Kidney glomerular epithelial cell (primary cell): Measurements from ENCODE around the gene LRP1B.

Source experiments
- DNase-seq: peaks from one replicate; lab custom pipeline; 2025; lab: John Stamatoyannopoulos, UW

LRP1B gene

DNA sequence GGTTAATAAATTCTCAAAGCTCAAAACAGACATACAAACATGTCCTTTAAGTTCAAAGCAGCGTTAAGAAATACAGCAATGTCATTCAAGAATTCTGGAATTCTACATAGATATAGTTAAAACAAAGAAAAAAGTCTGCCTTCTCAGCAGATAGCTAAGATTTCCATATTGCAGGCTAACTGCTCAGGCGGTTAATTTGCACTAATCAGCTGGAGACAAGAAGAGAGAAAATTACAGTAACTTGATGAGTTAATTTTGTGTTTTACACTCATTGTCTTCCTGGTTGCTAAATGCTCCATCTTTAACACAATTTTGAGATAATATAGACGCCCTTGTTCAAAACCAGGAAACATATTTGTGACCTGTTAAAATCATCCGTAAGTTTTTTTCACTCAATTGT lies 1012.0 kb downstream of the LRP1B start:
- DNase-seq, result no peak

- no peak for DNase-seq
Observed at GRCh38 chr2:141113301-141113700, 1017.5 kb downstream of the LRP1B start.

DNA sequence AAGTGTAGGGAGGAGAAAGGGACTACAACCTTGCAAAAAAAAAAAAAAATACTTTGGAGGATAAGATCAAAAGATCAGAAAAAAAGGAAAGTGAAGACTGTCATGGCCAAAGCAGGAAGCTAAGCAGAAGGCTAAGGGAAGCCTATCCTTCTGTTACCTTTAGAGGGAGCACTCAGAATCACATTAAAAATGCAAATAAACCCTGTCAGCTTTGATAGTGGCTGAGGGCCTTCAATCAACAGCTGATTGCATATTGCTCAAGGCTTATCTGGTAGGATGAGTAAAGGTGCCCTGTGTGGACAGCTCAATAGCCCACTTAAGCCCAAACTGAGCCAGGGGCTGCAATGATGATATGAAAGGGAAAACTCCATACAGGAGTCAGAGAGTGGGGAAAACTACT lies 1021.2 kb downstream of the LRP1B start:
- no peak for DNase-seq

GRCh38 chr2:141105763-141106162 lies 1025.1 kb downstream of the LRP1B start:
- DNase-seq, result no peak

GRCh38 chr2:141103216-141103615 lies 1027.6 kb downstream of the LRP1B start:
- DNase-seq, result no peak

DNA sequence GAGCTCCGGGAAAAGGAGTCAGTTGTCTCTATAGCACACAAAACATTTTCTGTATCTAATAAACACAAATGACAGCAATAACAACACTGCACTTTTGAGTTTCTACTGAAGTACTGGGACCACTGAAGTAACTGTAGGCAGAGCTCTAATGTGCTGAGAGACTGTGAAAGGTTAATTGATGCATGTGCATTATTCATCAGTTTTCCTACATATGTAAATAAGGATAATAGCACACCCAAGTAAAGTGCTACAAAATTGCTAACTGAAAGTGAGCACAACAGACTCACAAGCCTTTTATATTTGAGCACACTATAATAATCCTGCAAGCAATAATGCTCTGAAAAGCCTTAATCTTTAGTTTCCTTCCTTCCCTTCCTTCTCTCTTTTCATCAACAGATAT lies 1051.6 kb downstream of the LRP1B start:
- no peak for DNase-seq

DNA sequence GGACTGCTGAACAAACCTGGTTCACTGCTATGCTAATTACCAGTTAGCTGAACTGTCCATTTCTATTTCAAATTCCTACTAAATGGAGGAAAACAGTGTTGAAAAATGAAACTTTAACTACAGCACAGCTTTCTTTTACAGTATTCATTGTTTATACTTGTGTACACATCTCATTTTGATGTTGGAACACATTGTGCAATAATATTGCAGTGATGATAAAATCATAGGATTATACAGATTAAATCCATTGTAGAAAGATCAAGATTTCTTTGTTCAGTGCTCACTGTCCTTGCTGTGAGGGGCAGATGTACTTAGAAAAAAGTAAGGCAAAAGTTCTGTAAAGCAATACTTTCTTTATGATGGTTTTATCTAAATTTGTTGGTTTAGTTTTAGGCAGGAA lies 1055.1 kb downstream of the LRP1B start:
- DNase-seq, result no peak

GRCh38 chr2:141068053-141068682 lies 1062.6 kb downstream of the LRP1B start:
- no peak for DNase-seq

- no peak for DNase-seq
Observed at GRCh38 chr2:141065042-141065441, 1065.8 kb downstream of the LRP1B start.

- no peak for DNase-seq
Observed at GRCh38 chr2:141063406-141063805, 1067.4 kb downstream of the LRP1B start.

DNA sequence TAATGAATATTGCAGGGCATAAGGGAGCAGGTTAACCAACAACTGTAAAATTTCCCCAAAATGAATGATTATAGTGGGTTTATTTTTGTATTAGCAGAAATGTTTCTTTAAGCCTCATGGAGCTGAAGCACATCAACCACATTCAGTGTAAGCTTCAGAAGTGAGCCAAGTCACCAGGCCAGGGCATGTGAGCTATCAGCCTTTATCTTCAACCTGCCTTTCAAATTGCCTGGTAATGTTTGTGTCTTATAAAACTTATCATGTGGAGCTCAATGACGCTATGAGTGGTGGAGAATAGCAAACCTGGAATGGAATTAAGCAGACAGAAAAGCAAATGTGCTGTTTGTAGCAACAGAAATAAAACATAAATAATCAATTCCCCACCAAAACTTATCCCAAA lies 1068.4 kb downstream of the LRP1B start:
- DNase-seq, result no peak

- no peak for DNase-seq
Observed at GRCh38 chr2:141062031-141062430, 1068.8 kb downstream of the LRP1B start.

DNA sequence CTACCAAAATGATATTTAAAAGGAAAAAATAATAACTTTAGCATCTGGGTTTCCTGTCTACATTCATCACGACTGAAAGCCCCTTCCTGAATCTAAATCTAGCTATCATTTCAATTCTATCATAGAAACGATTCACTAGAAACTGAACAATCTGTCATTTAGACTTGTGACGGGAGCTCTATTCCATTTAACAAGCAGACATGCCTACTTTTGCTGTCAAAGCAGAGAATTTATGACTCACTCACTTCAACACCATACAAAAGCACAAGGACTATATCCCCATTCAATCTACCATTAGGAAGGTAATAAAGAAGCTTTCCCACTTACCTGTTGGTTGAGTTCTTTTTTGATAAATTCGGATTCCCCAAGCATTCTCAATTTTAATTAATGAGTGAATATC lies 1072.3 kb downstream of the LRP1B start:
- no peak for DNase-seq

DNA sequence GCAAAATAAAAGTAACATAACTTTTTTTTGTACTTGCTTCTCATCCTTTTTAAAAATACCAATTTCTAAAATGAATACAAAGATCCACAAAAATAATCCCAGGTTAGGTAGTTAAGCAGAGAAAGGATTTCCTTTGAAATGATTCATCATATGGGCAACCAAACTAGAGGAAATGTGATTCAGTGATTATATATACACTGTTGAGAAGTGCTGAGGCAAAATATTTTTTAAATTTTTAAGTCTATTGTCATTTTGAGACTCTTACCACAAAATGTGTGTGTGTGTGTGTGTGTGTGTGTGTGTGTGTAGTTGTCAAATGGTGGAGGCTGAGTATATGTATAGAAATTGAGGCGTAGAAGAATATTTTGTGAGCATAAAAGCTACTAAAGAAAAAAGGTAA lies 1075.3 kb downstream of the LRP1B start:
- DNase-seq, result no peak

- no peak for DNase-seq
Observed at GRCh38 chr2:141048951-141049350, 1081.9 kb downstream of the LRP1B start.

DNA sequence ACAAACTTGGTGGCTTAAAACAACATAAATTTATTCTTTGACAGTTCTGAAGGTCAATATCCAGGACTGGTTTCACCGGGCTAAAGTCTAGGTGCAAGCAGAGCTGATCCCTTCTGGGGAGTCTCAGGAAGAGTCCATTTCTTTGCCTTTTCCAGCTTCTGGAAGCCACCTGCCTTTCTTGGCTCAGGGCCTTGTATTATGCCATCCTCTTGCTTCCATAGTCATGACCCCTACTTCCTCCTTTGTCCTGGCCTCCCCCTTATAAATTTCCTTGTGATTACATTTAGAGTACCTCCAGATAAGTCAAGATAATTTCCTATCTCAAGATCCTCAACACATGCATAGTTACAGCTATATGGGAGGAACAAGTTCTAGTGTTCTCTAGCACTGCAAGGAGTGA lies 1089.5 kb downstream of the LRP1B start:
- no peak for DNase-seq

- DNase-seq, result no peak
Observed at GRCh38 chr2:141038341-141038740, 1092.5 kb downstream of the LRP1B start.

GRCh38 chr2:141037361-141037760 lies 1093.5 kb downstream of the LRP1B start:
- no peak for DNase-seq

- DNase-seq, result no peak
Observed at GRCh38 chr2:141035846-141036420, 1094.9 kb downstream of the LRP1B start.

- DNase-seq, result no peak
Observed at GRCh38 chr2:141029428-141030078, 1101.3 kb downstream of the LRP1B start.

- DNase-seq, result no peak
Observed at GRCh38 chr2:141027221-141027620, 1103.6 kb downstream of the LRP1B start.

GRCh38 chr2:141021611-141022010 lies 1109.2 kb downstream of the LRP1B start:
- no peak for DNase-seq

- DNase-seq, result peak; percentile 48
Observed at GRCh38 chr2:141021109-141021508, 1109.7 kb downstream of the LRP1B start.

DNA sequence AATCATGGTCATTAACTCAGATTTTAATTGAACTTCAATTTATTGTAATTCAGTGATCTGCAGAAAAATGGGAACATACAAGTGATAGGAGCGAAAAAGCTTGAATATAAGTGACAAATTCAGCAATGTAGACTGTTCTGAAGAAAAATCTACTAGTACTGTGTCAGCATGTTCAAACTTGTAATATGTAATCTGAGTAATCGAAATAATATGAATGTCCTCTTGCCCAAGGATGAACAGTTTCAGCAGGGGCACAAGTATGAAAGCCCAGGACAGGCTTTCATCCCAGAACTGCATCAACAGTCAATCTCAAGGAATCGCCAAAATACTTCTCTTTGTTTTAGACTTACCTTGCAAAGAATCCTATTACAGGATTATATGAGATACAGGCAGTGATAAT lies 1110.5 kb downstream of the LRP1B start:
- DNase-seq, result no peak
